ENCODE data around the gene AJUBA. TPM values are rescaled to one million over a fixed set of nuclear protein-coding genes. Genes with fewer than 3 reads are reported as not detected.
A peak's percentile ranks its signal among the peaks of the same experiment; 100 is the strongest.
"Not testable (repeated sequence)": the region's sequence is repeated elsewhere in the genome, so short reads cannot be mapped to it uniquely, and the experiment has no call there.

AJUBA gene
- total RNA-seq, 1 donor from 2014 or later, result 2.4 TPM

- H3K4me3 Mint-ChIP-seq; H3K9me3 Mint-ChIP-seq; DNase-seq; H3K27ac Mint-ChIP-seq; intact Hi-C loops (cut with micrococcal nuclease); H3K36me3 Mint-ChIP-seq (ENCODE audit: low read depth); H3K27me3 Mint-ChIP-seq: not testable (repeated sequence)
- peaks cover 16% of the 10 kb centered on the region for H3K4me1 Mint-ChIP-seq
These were observed 31.4 kb upstream of the AJUBA start for GRCh38 chr14:23013749-23014054.

- DNase-seq, result no peak
- intact Hi-C loops (cut with micrococcal nuclease), result no loop called here
- Mint-ChIP-seq H3K4me1 (peaks cover 20% of the 10 kb centered on the region), H3K27ac (no peak overlapping the region), H3K9me3 (no peaks in the 10 kb centered on the region), H3K27me3 (no peaks in the 10 kb centered on the region), H3K4me3 (no peak overlapping the region), H3K36me3 (ENCODE audit: low read depth) (peaks cover 2% of the 10 kb centered on the region)
These were observed 30.9 kb upstream of the AJUBA start for GRCh38 chr14:23013054-23013748.

- Mint-ChIP-seq H3K27ac (peak within 1 kb of the TSS; percentile 95), H3K4me1 (peaks cover 33% of the 10 kb centered on the region), H3K27me3 (no peaks in the 10 kb centered on the region), H3K4me3 (peak within 1 kb of the TSS; percentile 90), H3K9me3 (no peaks in the 10 kb centered on the region), H3K36me3 (ENCODE audit: low read depth) (no peaks in the 10 kb centered on the region)
- intact Hi-C loops (cut with micrococcal nuclease), result loop anchor here (1.0 to 5.0 kb wide), 2 partner anchors 47 to 81 kb away; partner anchors contain the start of genes CDH24 and PRMT5
- peak; percentile 95 for DNase-seq
These were observed 27.8 kb upstream of the AJUBA start, which contains the start of gene C14orf93 for GRCh38 chr14:23009939-23010726. Gene C14orf93, minus strand, starts transcription at chr14:23010143. Its CDS starts 11,120 bp downstream, at chr14:22999023.

DNA sequence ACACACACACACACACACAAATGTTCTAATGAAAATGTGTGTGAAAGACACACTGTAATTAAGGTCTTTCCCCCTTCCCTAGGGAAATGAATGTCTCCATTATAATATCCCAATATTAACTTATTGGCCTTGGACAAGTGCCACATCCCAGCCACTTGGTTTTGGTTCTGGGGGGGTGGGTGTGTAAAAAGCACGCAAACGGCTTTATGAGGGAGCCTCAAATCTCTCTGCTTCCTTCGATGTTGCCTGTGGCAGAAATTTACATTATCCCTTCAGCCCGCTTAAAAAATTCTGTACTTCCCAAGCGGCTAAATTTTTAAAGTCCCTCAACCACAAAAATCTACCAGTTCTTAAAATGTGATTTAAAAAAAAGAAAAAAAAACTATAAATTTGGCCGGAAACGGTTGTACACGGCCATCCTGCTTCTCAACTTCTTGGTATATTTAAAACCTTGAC, 27.2 kb upstream of the AJUBA start:
- DNase-seq, result peak; percentile 63
- Mint-ChIP-seq H3K36me3 (ENCODE audit: low read depth) (no peaks in the 10 kb centered on the region), H3K27me3 (no peaks in the 10 kb centered on the region), H3K9me3 (no peaks in the 10 kb centered on the region), H3K4me1 (peaks cover 36% of the 10 kb centered on the region), H3K27ac (peak overlapping the region; percentile 91), H3K4me3 (peak overlapping the region; percentile 90)
- intact Hi-C loops (cut with micrococcal nuclease), result loop anchor here (5.0 kb wide), 1 partner anchor 48 kb away; the partner anchor contains the start of gene CDH24

DNA sequence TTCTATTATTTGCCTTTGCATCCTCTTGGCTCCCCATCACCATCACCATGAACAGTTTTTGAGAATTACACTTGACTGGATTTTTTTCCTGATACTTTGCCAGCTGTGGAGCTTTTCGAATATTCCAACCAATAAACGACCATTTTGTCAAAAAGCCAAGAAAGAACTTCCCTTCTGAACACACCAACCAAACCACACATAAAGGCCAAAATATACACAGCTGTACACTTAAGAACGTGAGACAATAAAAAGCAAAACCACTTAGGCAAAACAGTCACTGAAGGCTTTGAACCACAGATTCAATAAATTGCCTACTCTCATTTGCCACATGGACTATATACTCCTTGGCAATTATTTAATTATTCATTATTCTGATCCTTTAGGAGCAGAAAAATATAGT, 26.5 kb upstream of the AJUBA start:
- intact Hi-C loops (cut with micrococcal nuclease), result loop anchor here (5.0 kb wide), 1 partner anchor 48 kb away; the partner anchor contains the start of gene CDH24
- H3K4me3 Mint-ChIP-seq, result peak overlapping the region; percentile 90
- peak overlapping the region; percentile 95 for H3K27ac Mint-ChIP-seq
- no peaks in the 10 kb centered on the region for H3K27me3 Mint-ChIP-seq
- H3K4me1 Mint-ChIP-seq, result peaks cover 36% of the 10 kb centered on the region
- H3K36me3 Mint-ChIP-seq (ENCODE audit: low read depth), result no peaks in the 10 kb centered on the region
- no peaks in the 10 kb centered on the region for H3K9me3 Mint-ChIP-seq
- DNase-seq, result no peak

- intact Hi-C loops (cut with micrococcal nuclease), result loop anchor here (1.0 to 5.0 kb wide), 5 partner anchors 20 to 418 kb away; partner anchors contain the start of genes CDH24, DAD1 and LRP10
- DNase-seq, result peak; percentile 99
- H3K36me3 Mint-ChIP-seq (ENCODE audit: low read depth), result no peaks in the 10 kb centered on the region
- H3K27ac Mint-ChIP-seq, result peak overlapping the region; percentile 95
- peaks cover 36% of the 10 kb centered on the region for H3K4me1 Mint-ChIP-seq
- H3K27me3 Mint-ChIP-seq, result no peaks in the 10 kb centered on the region
- H3K9me3 Mint-ChIP-seq, result no peaks in the 10 kb centered on the region
- peak overlapping the region; percentile 92 for H3K4me3 Mint-ChIP-seq
These were observed 24.4 kb upstream of the AJUBA start for GRCh38 chr14:23006544-23007419.

DNA sequence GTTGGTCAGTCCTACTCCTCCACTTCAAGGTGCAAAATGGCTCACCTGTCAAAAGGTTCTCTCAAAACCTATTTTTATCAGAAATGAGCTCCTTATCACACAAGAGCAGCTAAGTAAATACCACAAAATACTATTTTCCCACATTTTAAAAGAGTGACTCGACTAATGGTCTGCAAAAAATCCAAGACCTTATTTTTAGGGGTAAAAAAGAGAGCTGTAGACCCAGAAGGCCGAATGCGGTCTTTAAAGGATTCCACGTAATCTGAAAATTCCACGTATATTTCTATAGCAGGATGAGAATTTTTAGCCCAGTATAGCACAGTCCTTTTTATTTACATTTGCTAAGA, 23.8 kb upstream of the AJUBA start:
- Mint-ChIP-seq H3K27me3 (no peaks in the 10 kb centered on the region), H3K27ac (peak overlapping the region; percentile 95), H3K4me3 (peak overlapping the region; percentile 92), H3K36me3 (ENCODE audit: low read depth) (no peaks in the 10 kb centered on the region), H3K4me1 (peaks cover 34% of the 10 kb centered on the region), H3K9me3 (no peaks in the 10 kb centered on the region)
- no peak for DNase-seq
- intact Hi-C loops (cut with micrococcal nuclease), result loop anchor here (2.0 to 5.0 kb wide), 3 partner anchors 51 to 417 kb away; partner anchors contain the start of genes CDH24, DAD1 and LRP10

DNA sequence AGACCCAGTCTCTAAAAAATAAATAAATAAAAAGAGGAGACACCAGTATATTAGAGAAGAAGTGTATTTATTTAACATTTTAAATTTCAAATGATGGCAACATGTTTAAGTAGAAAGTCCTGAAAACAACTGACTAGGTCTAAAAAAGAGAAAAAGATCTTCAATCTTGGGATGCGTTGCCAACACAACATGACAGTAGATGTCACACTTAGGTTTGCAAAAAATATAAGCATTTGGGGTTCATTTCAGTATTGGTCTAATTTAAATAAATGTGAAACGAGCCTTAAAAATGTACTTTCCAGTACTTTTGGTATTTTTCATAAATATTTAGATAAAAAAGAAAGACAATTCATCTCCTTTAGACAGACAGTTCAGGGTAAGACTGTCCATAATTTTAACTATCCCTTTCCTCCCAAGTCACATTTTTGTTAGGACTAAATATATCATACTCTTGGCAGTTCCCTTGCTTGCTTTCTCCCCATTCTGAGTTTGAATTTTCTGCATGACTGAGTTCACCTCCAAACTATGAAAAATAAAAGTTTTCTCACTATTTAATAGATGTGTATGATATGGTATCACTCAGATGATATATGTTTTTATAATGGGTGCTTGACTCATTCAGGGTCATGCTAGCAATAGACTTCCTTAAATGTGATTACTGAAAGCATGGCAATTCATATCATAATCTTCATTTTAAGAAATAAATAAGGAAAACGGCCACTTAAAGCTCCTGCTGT, 23.3 kb upstream of the AJUBA start:
- Mint-ChIP-seq H3K27ac (peak overlapping the region; percentile 95), H3K4me3 (peak overlapping the region; percentile 92)
- intact Hi-C loops (cut with micrococcal nuclease), result loop anchor here (2.0 to 5.0 kb wide), 3 partner anchors 52 to 417 kb away; partner anchors contain the start of genes CDH24, DAD1 and LRP10

GRCh38 chr14:23004274-23004673, 21.9 kb upstream of the AJUBA start:
- H3K9me3 Mint-ChIP-seq; H3K4me3 Mint-ChIP-seq; intact Hi-C loops (cut with micrococcal nuclease); H3K27ac Mint-ChIP-seq; H3K36me3 Mint-ChIP-seq (ENCODE audit: low read depth); DNase-seq; H3K27me3 Mint-ChIP-seq: not testable (repeated sequence)
- peaks cover 30% of the 10 kb centered on the region for H3K4me1 Mint-ChIP-seq

More for the DNA sequence above, 23.3 kb upstream of the AJUBA start:
- no peaks in the 10 kb centered on the region for H3K27me3 Mint-ChIP-seq
- DNase-seq, result no peak
- no peaks in the 10 kb centered on the region for H3K36me3 Mint-ChIP-seq (ENCODE audit: low read depth)
- H3K4me1 Mint-ChIP-seq, result peaks cover 34% of the 10 kb centered on the region
- H3K9me3 Mint-ChIP-seq, result no peaks in the 10 kb centered on the region

DNA sequence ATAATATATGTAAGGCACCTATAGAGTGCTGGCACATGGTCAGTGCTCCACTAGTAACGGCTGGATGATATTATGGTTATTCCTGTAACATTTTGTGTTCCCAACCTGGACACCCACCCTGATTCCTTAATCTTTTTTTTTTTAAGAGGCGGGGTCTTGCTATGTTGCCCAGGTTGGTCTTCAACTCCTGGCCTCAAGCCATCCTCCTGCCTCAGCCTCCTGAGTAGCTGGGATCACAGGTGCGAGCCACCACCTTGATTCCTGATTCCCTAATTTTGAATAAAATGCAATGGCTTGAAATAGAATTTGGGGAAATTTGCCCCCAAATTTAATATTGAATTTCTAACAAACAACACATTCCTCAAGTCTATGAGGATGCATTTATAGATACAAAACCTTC, 20.2 kb upstream of the AJUBA start:
- Mint-ChIP-seq H3K27ac (no peak overlapping the region), H3K4me1 (peaks cover 20% of the 10 kb centered on the region), H3K4me3 (no peak overlapping the region), H3K27me3 (no peaks in the 10 kb centered on the region), H3K9me3 (no peaks in the 10 kb centered on the region), H3K36me3 (ENCODE audit: low read depth) (no peaks in the 10 kb centered on the region)
- intact Hi-C loops (cut with micrococcal nuclease), result no loop called here
- DNase-seq, result no peak

DNA sequence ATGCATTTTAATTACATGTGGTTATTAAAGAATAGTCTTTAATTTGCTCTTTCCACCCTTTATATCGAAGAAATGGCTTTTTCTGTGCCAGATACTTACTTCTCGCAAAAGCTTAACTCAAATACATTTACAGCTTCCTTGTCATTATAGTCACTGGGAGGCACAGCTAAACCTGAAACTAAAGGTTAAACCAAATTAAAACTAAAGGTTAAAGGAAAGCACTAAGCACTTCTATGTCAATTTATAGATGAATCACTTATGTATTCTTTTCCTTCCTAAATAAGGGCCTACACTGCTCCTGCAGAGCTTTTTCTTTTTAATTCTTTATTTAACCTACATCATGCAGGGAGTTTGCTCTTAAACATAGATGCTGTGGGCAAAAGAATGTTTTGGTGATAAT, 18.5 kb upstream of the AJUBA start:
- intact Hi-C loops (cut with micrococcal nuclease), result no loop called here
- H3K27ac Mint-ChIP-seq, result no peak overlapping the region
- H3K4me3 Mint-ChIP-seq, result no peak overlapping the region
- H3K36me3 Mint-ChIP-seq (ENCODE audit: low read depth), result peaks cover under 1% of the 10 kb centered on the region
- no peaks in the 10 kb centered on the region for H3K9me3 Mint-ChIP-seq
- H3K4me1 Mint-ChIP-seq, result peaks cover 5% of the 10 kb centered on the region
- no peaks in the 10 kb centered on the region for H3K27me3 Mint-ChIP-seq
- DNase-seq, result no peak

DNA sequence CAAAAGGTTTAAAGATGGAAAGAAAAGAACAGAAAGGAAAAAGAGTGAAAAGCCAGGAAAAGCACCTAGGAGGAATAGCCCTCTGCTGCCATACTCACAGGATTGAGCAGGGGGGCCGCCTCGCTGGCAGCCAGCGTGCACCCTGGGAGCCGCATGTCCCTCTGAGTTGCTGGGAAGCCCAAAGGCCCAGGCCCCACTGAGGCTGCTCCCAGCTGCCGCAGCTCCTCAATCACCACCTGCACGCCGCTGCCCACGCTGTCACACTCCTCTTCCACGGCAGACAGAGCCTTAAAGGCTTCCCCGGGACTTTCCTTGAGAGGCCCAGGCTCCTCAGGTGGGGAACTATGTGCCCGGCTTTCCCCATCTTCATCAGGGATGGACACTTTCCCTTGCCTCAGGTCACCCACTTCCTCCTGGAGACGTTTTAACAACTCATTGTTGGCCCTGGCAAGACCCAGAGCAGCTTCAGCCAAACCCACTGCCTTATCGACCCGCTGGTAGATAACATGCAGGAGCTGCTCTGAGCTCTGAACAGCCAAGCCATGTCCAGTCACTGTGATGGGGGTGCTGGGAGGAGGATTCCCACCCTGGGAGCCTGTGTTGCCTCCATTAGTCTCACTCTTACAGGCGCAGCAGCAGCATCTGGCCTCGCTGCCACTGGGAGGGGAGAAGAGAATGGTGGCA, 16.1 kb upstream of the AJUBA start:
- DNase-seq, result no peak
- Mint-ChIP-seq H3K4me3 (no peak overlapping the region), H3K36me3 (ENCODE audit: low read depth) (peaks cover 2% of the 10 kb centered on the region), H3K27ac (no peak overlapping the region), H3K4me1 (peaks cover 2% of the 10 kb centered on the region), H3K27me3 (no peaks in the 10 kb centered on the region), H3K9me3 (no peaks in the 10 kb centered on the region)
- intact Hi-C loops (cut with micrococcal nuclease), result no loop called here
